Prostate gland (tissue), 2 donors: Measurements from ENCODE around the gene AOPEP. TPM values are rescaled to one million over a fixed set of nuclear protein-coding genes. Genes with fewer than 3 reads are reported as not detected.

Experiments
- DNase-seq: peaks from one replicate; pipeline ENCODE4 v3.0.0-alpha.2; 2019; ENCODE audit warnings: low spot score
- H3K27ac ChIP-seq, 2 donors: fragments of 200-600 bp; sonication (generic); 2 replicates each; pipeline ENCODE4 v1.5.1; 2017 to 2019
- H3K27me3 ChIP-seq: fragments of 200-600 bp; sonication (generic); replicated peaks from 2 replicates; pipeline ENCODE4 v1.5.1; 2019; ENCODE audit not compliant: insufficient read depth
- H3K36me3 ChIP-seq, 2 donors: fragments of 200-600 bp; sonication (generic); 1 replicate in 1 of 2; 2 replicates in 1 of 2; pipeline versions ENCODE4 v1.5.1 to v1.8.1; 2017 to 2019
- H3K4me1 ChIP-seq: fragments of 200-600 bp; sonication (generic); replicated peaks from 2 replicates; pipeline ENCODE4 v1.5.1; 2019
- H3K4me3 ChIP-seq, 2 donors: fragments of 200-600 bp; sonication (generic); 2 replicates each; pipeline ENCODE4 v1.5.1; 2017 to 2019
- H3K9me3 ChIP-seq: fragments of 200-600 bp; sonication (generic); 2 replicates; pipeline ENCODE4 v1.5.1; 2017
- CTCF ChIP-seq, 4 experiments: fragments of 200-600 bp in 2 of 4; fragments of 450-650 bp in 2 of 4; sonication (generic) in 2 of 4; IDR thresholded peaks; 1 replicate in 3 of 4; 2 replicates in 1 of 4; pipeline ENCODE4 v1.5.1; 2016 to 2019; ENCODE audit warnings: antibody characterized with exemption in 4 of 4, mild to moderate bottlenecking in 2 of 4, moderate library complexity in 2 of 4
- POLR2A ChIP-seq: fragments of 450-650 bp; IDR thresholded peaks from one replicate; pipeline ENCODE4 v1.6.1; 2016; ENCODE audit warnings: antibody characterized with exemption, mild to moderate bottlenecking
- POLR2AphosphoS5 ChIP-seq: sonication (generic); formaldehyde crosslinking; IDR thresholded peaks from one replicate; pipeline ENCODE4 v1.6.1; 2017; ENCODE audit warnings: antibody characterized with exemption
- WGBS: methylation state at CpG from one replicate; pipeline ENCODE4 v1.1.5; 2018; 5-methylcytosine and 5-hydroxymethylcytosine counted together
- intact Hi-C: fragments of 100-400 bp; cut with DNase I; formaldehyde crosslinking; loops from one replicate; pipeline ENCODE4 v1.14.2; 2022
- total RNA-seq, 2 donors: library from RNA; depleted of rRNA; stranded (reverse); fragments of >200 nt; gene quantifications; one replicate each; pipeline ENCODE4 v1.1.0, GENCODE V29; 2016

AOPEP gene
- total RNA-seq, 2 donors from 2014 or later = 107 to 188 TPM

- Histone ChIP-seq H3K4me1 (no peaks in the 10 kb centered on the region), H3K27me3 (no peaks in the 10 kb centered on the region), H3K9me3 (no peaks in the 10 kb centered on the region), H3K27ac (no peak overlapping the region), H3K36me3 (no peaks in the 10 kb centered on the region), H3K4me3 (no peak overlapping the region)
- TF ChIP-seq CTCF (IDR thresholded peaks at IDR 0.05) = no peak
- intact Hi-C loops = loop anchor here (5.0 kb wide), 1 partner anchor 33 kb away; no protein-coding TSS in a partner anchor
- no peak for DNase-seq
Measured at GRCh38 chr9:94879230-94879629, 152.7 kb downstream of the AOPEP start.

- WGBS = 88% methylated on average over 1 of the region's 1 CpG
- Histone ChIP-seq H3K4me3 (no peak overlapping the region), H3K27me3 (no peaks in the 10 kb centered on the region), H3K27ac (no peak overlapping the region), H3K9me3 (no peaks in the 10 kb centered on the region), H3K4me1 (no peaks in the 10 kb centered on the region), H3K36me3 (no peaks in the 10 kb centered on the region)
- TF ChIP-seq POLR2A (no peak), POLR2AphosphoS5 (no peak), CTCF (IDR thresholded peaks at IDR 0.05) (no peak)
- intact Hi-C loops = no loop called here
- no peak for DNase-seq
Measured at GRCh38 chr9:94881023-94881422, 154.5 kb downstream of the AOPEP start.

DNA sequence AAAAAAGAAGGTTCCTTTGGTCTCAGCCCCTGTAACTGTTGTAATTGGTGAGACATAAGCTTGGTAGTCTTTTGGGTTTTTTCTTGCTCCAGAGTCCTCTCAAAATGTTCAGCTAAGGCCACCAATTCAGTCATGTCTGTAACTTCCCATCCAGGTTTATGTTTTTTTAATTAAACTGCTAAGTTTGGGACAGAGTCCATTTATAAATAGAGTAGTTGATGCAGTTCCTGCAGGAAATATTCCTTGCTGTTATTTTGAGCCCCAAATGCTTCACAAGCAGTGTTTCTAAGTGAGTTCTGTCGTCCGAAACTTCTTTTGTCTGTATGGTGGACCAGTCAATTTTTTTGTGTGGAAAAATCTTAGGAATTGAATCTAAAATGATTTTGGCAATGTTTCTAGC lies 155.0 kb downstream of the AOPEP start:
- Histone ChIP-seq H3K27ac (no peak overlapping the region), H3K27me3 (no peaks in the 10 kb centered on the region), H3K9me3 (no peaks in the 10 kb centered on the region), H3K36me3 (no peaks in the 10 kb centered on the region), H3K4me1 (no peaks in the 10 kb centered on the region), H3K4me3 (no peak overlapping the region)
- no peak for DNase-seq
- TF ChIP-seq POLR2AphosphoS5 (no peak), POLR2A (no peak), CTCF (IDR thresholded peaks at IDR 0.05) (no peak)
- WGBS = 92% methylated on average over 2 of the region's 2 CpGs
- intact Hi-C loops = no loop called here

- no peaks in the 10 kb centered on the region for H3K4me1 ChIP-seq
- 88% methylated on average over 3 of the region's 3 CpGs for WGBS
- no peaks in the 10 kb centered on the region for H3K9me3 ChIP-seq
- DNase-seq = no peak
- H3K4me3 ChIP-seq = no peak overlapping the region
- TF ChIP-seq CTCF (IDR thresholded peaks at IDR 0.05) (no peak), POLR2AphosphoS5 (no peak), POLR2A (no peak)
- H3K27ac ChIP-seq = no peak overlapping the region
- intact Hi-C loops = no loop called here
- H3K36me3 ChIP-seq = no peaks in the 10 kb centered on the region
- H3K27me3 ChIP-seq = no peaks in the 10 kb centered on the region
Measured at GRCh38 chr9:94881940-94882339, 155.4 kb downstream of the AOPEP start.

DNA sequence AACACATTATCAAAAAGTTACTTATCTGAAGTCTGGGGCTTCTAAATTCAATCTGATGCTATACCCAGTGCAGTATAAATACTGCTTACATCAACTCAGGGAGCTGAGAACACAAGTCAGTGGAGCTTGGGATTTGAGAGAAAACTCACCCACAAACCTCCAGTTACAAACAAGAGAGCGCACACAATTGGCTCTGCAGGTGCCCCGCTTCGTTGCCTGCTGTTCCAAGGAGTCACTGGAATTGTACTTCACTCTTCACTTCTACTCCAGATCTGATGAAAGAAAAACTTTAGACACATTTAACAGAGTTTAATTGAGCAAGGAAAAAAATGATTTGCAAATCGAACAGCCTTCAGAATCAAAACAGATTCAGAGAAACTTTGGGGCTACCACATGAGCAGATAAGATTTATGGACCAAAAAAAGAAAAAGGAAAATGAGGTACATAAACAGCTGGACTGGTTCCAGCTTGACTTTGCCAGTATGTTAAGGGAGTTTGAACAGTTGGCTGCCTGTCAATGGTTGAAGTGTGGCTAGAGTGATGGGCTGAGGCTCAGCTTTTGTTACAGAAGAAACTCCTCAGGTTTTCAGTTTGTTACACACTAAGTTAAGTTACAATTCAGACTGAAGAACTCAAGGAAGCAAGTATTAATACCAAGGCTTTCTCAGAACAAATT lies 156.6 kb downstream of the AOPEP start:
- DNase-seq = no peak
- H3K36me3 ChIP-seq = no peaks in the 10 kb centered on the region
- no peak overlapping the region for H3K4me3 ChIP-seq
- no peak overlapping the region for H3K27ac ChIP-seq
- no peaks in the 10 kb centered on the region for H3K27me3 ChIP-seq
- WGBS = 61% methylated on average over 4 of the region's 4 CpGs
- no peaks in the 10 kb centered on the region for H3K4me1 ChIP-seq
- intact Hi-C loops = no loop called here
- no peaks in the 10 kb centered on the region for H3K9me3 ChIP-seq
- TF ChIP-seq POLR2A (no peak), POLR2AphosphoS5 (no peak), CTCF (IDR thresholded peaks at IDR 0.05) (no peak)
